Endothelial cell of umbilical vein (primary cell): Measurements from ENCODE around the gene MYDGF. TPM values are rescaled to one million over a fixed set of nuclear protein-coding genes. Genes with fewer than 3 reads are reported as not detected.

Source experiments
- BruUV-seq: library from RNA; stranded (reverse); fragments of 400-500 nt; replicated peaks from 2 replicates; lab custom pipeline; 2021; lab: Mats Ljungman, UMichigan
- CTCF ChIA-PET: fragments of 300-600, 350-600 bp; sonication (Branson Sonifier 250); formaldehyde crosslinking; loops from one replicate; lab custom pipeline; 2021; ENCODE audit warnings: antibody characterized with exemption, inconsistent platforms; lab: Charles Lee
- POLR2A ChIA-PET: fragments of 300-600, 350-600 bp; sonication (Branson Sonifier 250); formaldehyde crosslinking; loops from one replicate; lab custom pipeline; 2021; ENCODE audit warnings: antibody characterized with exemption, inconsistent platforms; lab: Charles Lee
- DNase-seq: peaks from one replicate; pipeline ENCODE4 v3.0.0-alpha.2; 2011; ENCODE audit warnings: low read depth, low spot score
- FAIRE-seq: peaks from 2 replicates; lab custom pipeline; 2011; peaks lifted over from hg19 to GRCh38; lab: Jason Lieb, UNC
- H2AFZ ChIP-seq: 2 replicates; pipeline ENCODE4 v1.6.0; 2012; ENCODE audit warnings: low read depth, low read length, control low read depth, inconsistent platforms
- H3K27ac ChIP-seq: 2 replicates; pipeline ENCODE4 v1.5.1; 2011; ENCODE audit warnings: low read depth, mild to moderate bottlenecking, control low read depth, low read length, moderate library complexity; ENCODE audit not compliant: insufficient read depth
- H3K27me3 ChIP-seq, 2 experiments: 2 replicates each; pipeline versions ENCODE4 v1.6.0 to v1.6.1; 2011; ENCODE audit warnings: low read length in 2 of 2, mixed read lengths in 1 of 2; ENCODE audit not compliant: control insufficient read depth in 2 of 2, insufficient read depth in 2 of 2
- H3K36me3 ChIP-seq, 2 experiments: 2 replicates in 1 of 2; 3 replicates in 1 of 2; pipeline ENCODE4 v1.5.1; 2011; ENCODE audit warnings: low read length in 2 of 2, mild to moderate bottlenecking in 1 of 2, moderate library complexity in 1 of 2; ENCODE audit not compliant: control insufficient read depth in 2 of 2, insufficient read depth in 2 of 2; ENCODE audit errors: extremely low read depth in 1 of 2
- H3K4me1 ChIP-seq: 3 replicates; pipeline ENCODE4 v1.5.1; 2011; ENCODE audit warnings: mild to moderate bottlenecking, low read length; ENCODE audit not compliant: control insufficient read depth, insufficient read depth; ENCODE audit errors: extremely low read depth
- H3K4me2 ChIP-seq: 2 replicates; pipeline ENCODE4 v1.6.1; 2011; ENCODE audit warnings: low read length, control low read depth, mixed read lengths; ENCODE audit not compliant: insufficient read depth
- H3K4me3 ChIP-seq, 3 experiments: fragments of 200-600 bp in 1 of 3; sonication (generic), shearing (Covaris generic) in 1 of 3; replicated peaks in 1 of 3; 2 replicates each; pipeline ENCODE4 v1.5.1; 2011 to 2016; ENCODE audit warnings: control low read depth in 3 of 3, low read length in 3 of 3, mild to moderate bottlenecking in 2 of 3, inconsistent platforms in 1 of 3, low read depth in 1 of 3, moderate library complexity in 1 of 3; ENCODE audit not compliant: insufficient read depth in 1 of 3
- H3K79me2 ChIP-seq: 2 replicates; pipeline ENCODE4 v1.6.0; 2012; ENCODE audit warnings: low read length, inconsistent platforms; ENCODE audit not compliant: control insufficient read depth, insufficient read depth
- H3K9ac ChIP-seq: replicated peaks from 2 replicates; pipeline ENCODE3; 2011; ENCODE audit warnings: low read length, control low read depth; ENCODE audit not compliant: insufficient read depth; ENCODE audit errors: extremely low read depth
- H3K9me1 ChIP-seq: replicated peaks from 3 replicates; pipeline ENCODE4 v1.6.0; 2011; ENCODE audit warnings: mild to moderate bottlenecking, low read length; ENCODE audit not compliant: control insufficient read depth, insufficient read depth; ENCODE audit errors: extremely low read depth
- H3K9me3 ChIP-seq: replicated peaks from 2 replicates; pipeline ENCODE4 v1.5.1; 2012; ENCODE audit warnings: low read length, inconsistent platforms; ENCODE audit not compliant: control insufficient read depth, insufficient read depth
- H4K20me1 ChIP-seq: replicated peaks from 2 replicates; pipeline ENCODE3; 2011; ENCODE audit warnings: mild to moderate bottlenecking, low read length; ENCODE audit not compliant: control insufficient read depth, insufficient read depth; ENCODE audit errors: extremely low read depth
- CTCF ChIP-seq, 2 donors: IDR thresholded peaks; 1 replicate in 1 of 2; 2 replicates in 1 of 2; pipeline ENCODE4 v1.5.1; 2011; ENCODE audit warnings: low read length in 2 of 2, mild to moderate bottlenecking in 2 of 2, moderate library complexity in 2 of 2, control low read depth in 1 of 2, inconsistent platforms in 1 of 2, low read depth in 1 of 2; ENCODE audit not compliant: insufficient read depth in 1 of 2; ENCODE audit errors: extremely low read depth in 1 of 2
- EZH2 ChIP-seq: IDR thresholded peaks from 2 replicates; pipeline ENCODE4 v1.6.1; 2012; ENCODE audit warnings: borderline replicate concordance, low read depth, mild to moderate bottlenecking, moderate library complexity, low read length, inconsistent platforms; ENCODE audit not compliant: severe bottlenecking
- FOS ChIP-seq: IDR thresholded peaks from 2 replicates; pipeline ENCODE4 v1.6.1; 2011; ENCODE audit warnings: mild to moderate bottlenecking, low read length, moderate library complexity, borderline replicate concordance; ENCODE audit not compliant: insufficient read depth
- GATA2 ChIP-seq: IDR thresholded peaks from 2 replicates; pipeline ENCODE4 v1.7.0; 2011; ENCODE audit warnings: low read depth, mild to moderate bottlenecking, moderate library complexity, mixed read lengths, low read length; ENCODE audit not compliant: insufficient read length, insufficient read depth
- JUN ChIP-seq: IDR thresholded peaks from 2 replicates; pipeline ENCODE4 v1.6.1; 2011; ENCODE audit warnings: borderline replicate concordance, low read depth; ENCODE audit not compliant: insufficient read length, insufficient read depth
- MYC ChIP-seq: IDR thresholded peaks from one replicate; pipeline ENCODE4 v1.6.1; 2011; ENCODE audit warnings: mild to moderate bottlenecking, low read depth, low read length
- POLR2AphosphoS5 ChIP-seq: IDR thresholded peaks from 2 replicates; pipeline ENCODE4 v1.6.1; 2012; ENCODE audit warnings: low read depth, mild to moderate bottlenecking, control low read depth, low read length, moderate library complexity; ENCODE audit not compliant: insufficient read depth
- dilution Hi-C: fragments of 300-500 bp; cut with MboI; formaldehyde crosslinking; loops from one replicate; pipeline ENCODE4 v1.15.0; 2019; ENCODE audit warnings: low sequenced_read_pairs; ENCODE audit not compliant: extremely low pct_ligation_motif_present
- intact Hi-C: fragments of 100-400 bp; cut with micrococcal nuclease; formaldehyde crosslinking; loops from one replicate; pipeline ENCODE4 v1.10.0; 2022
- polyA plus RNA-seq, 4 experiments: library from polyadenylated mRNA; depleted of rRNA in 3 of 4; stranded (reverse) in 3 of 4; unstranded in 1 of 4; fragments of >200 nt; gene quantifications; 2 replicates each; pipeline versions ENCODE4 v1.2.1 to v1.2.3, GENCODE V29; 2011 to 2012; ENCODE audit warnings: missing spikeins in 1 of 4
- total RNA-seq: library from RNA; stranded (reverse); gene quantifications from 2 replicates; pipeline ENCODE4 v1.2.3, GENCODE V29; 2021

The MYDGF gene
- total and polyA plus RNA-seq, 2 donors (not counting 3 experiments of a cell fraction or from before 2014, with no cell fraction given): 191 to 337 TPM

GRCh38 chr19:4704317-4704673 is 34.2 kb upstream of the MYDGF start:
- Histone ChIP-seq H3K4me3 (no peak overlapping the region), H3K4me1 (no peaks in the 10 kb centered on the region), H2AFZ (no peak overlapping the region), H3K9ac (no peak overlapping the region), H3K4me2 (no peak overlapping the region), H3K79me2 (no peaks in the 10 kb centered on the region), H3K27ac (no peak overlapping the region), H3K9me3 (no peaks in the 10 kb centered on the region), H4K20me1 (no peaks in the 10 kb centered on the region), H3K9me1 (no peaks in the 10 kb centered on the region), H3K27me3 (no peaks in the 10 kb centered on the region), H3K36me3 (peaks cover 15 to 50% of the 10 kb centered on the region in 2 experiments)
- no TSS peak for BruUV-seq
- CTCF ChIA-PET: no interaction called here
- dilution Hi-C loops (no loop called here), intact Hi-C loops (no loop called here)
- DNase-seq (no peak), FAIRE-seq (no peak)
- POLR2A ChIA-PET: no interaction called here
- TF ChIP-seq JUN (no peak), EZH2 (no peak), POLR2AphosphoS5 (no peak), GATA2 (no peak), FOS (no peak), CTCF (IDR thresholded peaks at IDR 0.05; ENCODE audit: extremely low read depth in 1 of 2, insufficient read depth in 1 of 2, low read depth in 1 of 2, low read length in 2 of 2) (no peak), MYC (no peak)
